Parathyroid adenoma (tissue), 2 donors: ENCODE measurements around the gene GRAMD1B.

Experiments used
- H2AFZ ChIP-seq: fragments of 300-600 bp; sonication (generic); one replicate; pipeline ENCODE4 v1.7.0; 2017; ENCODE audit warnings: antibody characterized with exemption, mild to moderate bottlenecking
- H3K27ac ChIP-seq: fragments of 300-600 bp; sonication (generic); one replicate; pipeline ENCODE4 v1.7.0; 2017
- H3K27me3 ChIP-seq: fragments of 300-600 bp; sonication (generic); one replicate; pipeline ENCODE4 v1.7.0; 2017; ENCODE audit warnings: low read length; ENCODE audit not compliant: control insufficient read depth, insufficient read depth
- H3K36me3 ChIP-seq: fragments of 300-600 bp; sonication (generic); one replicate; pipeline ENCODE4 v1.7.0; 2017; ENCODE audit warnings: low read length; ENCODE audit not compliant: control insufficient read depth, insufficient read depth
- H3K4me1 ChIP-seq: fragments of 300-600 bp; sonication (generic); one replicate; pipeline ENCODE4 v1.7.0; 2017; ENCODE audit warnings: control low read depth
- H3K4me2 ChIP-seq: fragments of 300-600 bp; sonication (generic); one replicate; pipeline ENCODE4 v1.7.0; 2017; ENCODE audit warnings: low read length
- H3K4me3 ChIP-seq: fragments of 300-600 bp; sonication (generic); one replicate; pipeline ENCODE4 v1.7.0; 2017; ENCODE audit warnings: low read depth, low read length
- H3K79me2 ChIP-seq: fragments of 300-600 bp; sonication (generic); one replicate; pipeline ENCODE4 v1.7.0; 2017; ENCODE audit warnings: control low read depth
- H3K9ac ChIP-seq: fragments of 300-600 bp; sonication (generic); one replicate; pipeline ENCODE4 v1.7.0; 2017; ENCODE audit warnings: mild to moderate bottlenecking
- H3K9me3 ChIP-seq: fragments of 300-600 bp; sonication (generic); one replicate; pipeline ENCODE4 v1.7.0; 2017; ENCODE audit warnings: low read length; ENCODE audit not compliant: control insufficient read depth
- TF ChIP-seq, protein P1 (sequence below): fragments of 300-600 bp; sonication (generic); IDR thresholded peaks from one replicate; pipeline ENCODE4 v1.7.0; 2017; ENCODE audit warnings: antibody characterized with exemption, mild to moderate bottlenecking
- donor health status: primary hyperparathyroidism.

The GRAMD1B gene

DNA sequence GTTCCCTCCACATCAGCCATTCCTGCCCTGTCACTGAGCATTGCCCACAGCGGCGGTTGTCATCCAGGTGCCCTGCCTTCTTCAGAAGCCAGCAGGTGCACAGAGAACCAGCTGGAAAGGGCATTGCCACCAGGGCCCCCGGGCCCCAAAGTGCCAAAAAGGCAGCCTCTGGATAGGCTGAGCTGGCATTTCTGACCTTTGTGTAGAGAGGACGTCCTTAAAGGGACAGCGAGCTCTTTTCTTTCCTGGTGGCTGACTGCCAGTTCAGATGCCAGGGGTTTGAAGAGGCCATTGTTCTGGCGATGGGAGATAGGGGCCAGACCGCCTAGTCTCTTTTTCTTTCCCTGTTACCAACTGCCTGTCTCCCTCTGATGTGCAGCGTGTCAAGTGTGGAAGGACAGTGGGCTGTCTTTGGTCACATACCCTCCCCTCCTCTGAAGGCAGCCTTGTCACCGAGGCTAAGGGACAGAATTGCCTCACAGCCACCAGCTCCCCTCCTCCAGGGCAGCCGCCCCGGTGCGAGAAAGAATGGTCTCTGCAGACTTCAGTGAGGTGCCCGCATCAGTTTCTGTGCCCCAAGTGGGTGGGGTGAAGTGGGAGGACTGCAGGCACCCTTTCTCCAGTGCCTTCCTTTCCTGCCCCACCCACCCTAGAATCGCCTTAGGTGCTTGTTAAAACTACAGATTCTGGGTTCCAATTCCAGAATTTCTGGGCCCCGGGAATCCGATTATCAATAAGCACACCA, 114.7 kb downstream of the GRAMD1B start:
- no peak overlapping the region for H3K27ac ChIP-seq
- no peaks in the 10 kb centered on the region for H3K79me2 ChIP-seq
- TF ChIP-seq, protein P1, sequence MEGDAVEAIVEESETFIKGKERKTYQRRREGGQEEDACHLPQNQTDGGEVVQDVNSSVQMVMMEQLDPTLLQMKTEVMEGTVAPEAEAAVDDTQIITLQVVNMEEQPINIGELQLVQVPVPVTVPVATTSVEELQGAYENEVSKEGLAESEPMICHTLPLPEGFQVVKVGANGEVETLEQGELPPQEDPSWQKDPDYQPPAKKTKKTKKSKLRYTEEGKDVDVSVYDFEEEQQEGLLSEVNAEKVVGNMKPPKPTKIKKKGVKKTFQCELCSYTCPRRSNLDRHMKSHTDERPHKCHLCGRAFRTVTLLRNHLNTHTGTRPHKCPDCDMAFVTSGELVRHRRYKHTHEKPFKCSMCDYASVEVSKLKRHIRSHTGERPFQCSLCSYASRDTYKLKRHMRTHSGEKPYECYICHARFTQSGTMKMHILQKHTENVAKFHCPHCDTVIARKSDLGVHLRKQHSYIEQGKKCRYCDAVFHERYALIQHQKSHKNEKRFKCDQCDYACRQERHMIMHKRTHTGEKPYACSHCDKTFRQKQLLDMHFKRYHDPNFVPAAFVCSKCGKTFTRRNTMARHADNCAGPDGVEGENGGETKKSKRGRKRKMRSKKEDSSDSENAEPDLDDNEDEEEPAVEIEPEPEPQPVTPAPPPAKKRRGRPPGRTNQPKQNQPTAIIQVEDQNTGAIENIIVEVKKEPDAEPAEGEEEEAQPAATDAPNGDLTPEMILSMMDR = no peak
- no peaks in the 10 kb centered on the region for H3K27me3 ChIP-seq
- H3K36me3 ChIP-seq = no peaks in the 10 kb centered on the region
- H3K4me1 ChIP-seq = no peaks in the 10 kb centered on the region
- no peak overlapping the region for H3K9ac ChIP-seq
- H3K9me3 ChIP-seq = no peaks in the 10 kb centered on the region
- H3K4me3 ChIP-seq = no peak overlapping the region
- no peak overlapping the region for H2AFZ ChIP-seq
- no peak overlapping the region for H3K4me2 ChIP-seq

DNA sequence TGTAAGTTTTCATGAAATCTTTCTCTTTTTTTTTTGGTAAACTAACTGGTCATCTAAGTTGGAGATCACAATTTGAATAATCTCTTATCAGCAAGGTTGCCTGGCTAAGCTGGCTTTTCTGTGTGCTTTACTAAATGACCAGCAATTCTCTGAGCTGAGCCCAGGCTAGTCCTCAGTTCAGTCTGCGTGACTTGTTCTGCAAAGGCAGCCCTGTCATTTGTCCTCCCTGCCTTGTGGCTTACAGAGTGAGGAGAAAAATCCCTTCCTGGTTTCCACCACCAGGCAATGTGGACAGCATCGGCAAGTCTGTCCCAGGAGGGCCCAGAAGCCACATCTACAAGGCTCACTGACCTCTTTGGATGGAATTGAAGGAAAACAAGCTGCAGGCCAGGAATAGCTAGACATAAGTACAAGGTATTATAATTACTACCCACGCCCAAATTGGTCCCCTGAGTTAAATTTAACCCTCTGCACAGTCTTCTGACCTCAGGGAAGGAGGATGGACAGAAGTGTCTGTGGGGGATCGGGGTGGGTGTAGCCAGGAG, 115.7 kb downstream of the GRAMD1B start:
- no peak overlapping the region for H2AFZ ChIP-seq
- H3K79me2 ChIP-seq = no peaks in the 10 kb centered on the region
- no peak overlapping the region for H3K27ac ChIP-seq
- no peaks in the 10 kb centered on the region for H3K36me3 ChIP-seq
- TF ChIP-seq, protein P1 = no peak
- no peaks in the 10 kb centered on the region for H3K9me3 ChIP-seq
- no peak overlapping the region for H3K4me3 ChIP-seq
- H3K4me1 ChIP-seq = no peaks in the 10 kb centered on the region
- no peaks in the 10 kb centered on the region for H3K27me3 ChIP-seq
- no peak overlapping the region for H3K4me2 ChIP-seq
- H3K9ac ChIP-seq = no peak overlapping the region

DNA sequence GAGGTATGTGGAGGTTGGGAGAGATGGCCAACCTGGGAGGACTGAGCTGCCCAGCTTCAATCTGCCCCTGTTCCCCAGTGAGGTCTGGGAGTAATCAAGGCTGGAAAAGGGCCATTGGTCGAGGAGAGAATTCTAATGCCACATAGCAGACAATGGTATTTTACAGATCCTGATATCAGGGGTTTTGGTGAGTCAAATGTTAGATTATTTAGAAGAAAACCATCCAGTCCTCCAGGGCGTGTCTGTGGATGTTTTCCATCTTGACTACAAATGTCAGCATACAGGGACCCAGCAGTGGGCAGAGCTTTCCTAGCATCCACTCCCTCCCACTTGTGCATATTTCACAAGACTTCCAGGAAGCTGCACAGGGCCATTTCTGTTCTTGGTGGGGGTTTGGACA, 116.4 kb downstream of the GRAMD1B start:
- Histone ChIP-seq H3K4me2 (no peak overlapping the region), H2AFZ (no peak overlapping the region), H3K79me2 (no peaks in the 10 kb centered on the region), H3K4me1 (no peaks in the 10 kb centered on the region), H3K9me3 (no peaks in the 10 kb centered on the region), H3K27ac (no peak overlapping the region), H3K36me3 (no peaks in the 10 kb centered on the region), H3K9ac (no peak overlapping the region), H3K27me3 (no peaks in the 10 kb centered on the region), H3K4me3 (no peak overlapping the region)
- TF ChIP-seq, protein P1 = no peak

DNA sequence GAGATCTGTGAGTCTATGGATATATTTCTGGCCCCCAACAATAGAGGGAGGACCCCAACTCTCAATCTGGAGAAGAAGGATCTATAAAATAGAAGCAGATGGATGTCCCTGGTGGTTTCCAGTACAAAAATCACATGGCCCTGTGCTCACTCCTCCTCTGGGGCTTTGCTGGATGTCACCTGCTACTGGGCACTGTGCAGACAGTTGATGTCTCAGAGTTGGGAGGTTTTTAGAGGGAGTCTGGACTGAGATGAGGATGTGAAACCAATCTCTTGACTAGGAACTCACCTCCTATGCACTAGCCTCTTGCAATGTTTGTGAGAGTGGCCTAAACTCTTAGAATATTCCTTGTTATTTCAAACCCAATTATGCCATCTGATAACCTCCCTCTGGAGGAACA, 117.1 kb downstream of the GRAMD1B start:
- Histone ChIP-seq H2AFZ (no peak overlapping the region), H3K27ac (no peak overlapping the region), H3K9me3 (no peaks in the 10 kb centered on the region), H3K36me3 (no peaks in the 10 kb centered on the region), H3K79me2 (no peaks in the 10 kb centered on the region), H3K27me3 (no peaks in the 10 kb centered on the region), H3K4me1 (no peaks in the 10 kb centered on the region), H3K4me3 (no peak overlapping the region), H3K9ac (no peak overlapping the region), H3K4me2 (no peak overlapping the region)
- TF ChIP-seq, protein P1 = no peak

DNA sequence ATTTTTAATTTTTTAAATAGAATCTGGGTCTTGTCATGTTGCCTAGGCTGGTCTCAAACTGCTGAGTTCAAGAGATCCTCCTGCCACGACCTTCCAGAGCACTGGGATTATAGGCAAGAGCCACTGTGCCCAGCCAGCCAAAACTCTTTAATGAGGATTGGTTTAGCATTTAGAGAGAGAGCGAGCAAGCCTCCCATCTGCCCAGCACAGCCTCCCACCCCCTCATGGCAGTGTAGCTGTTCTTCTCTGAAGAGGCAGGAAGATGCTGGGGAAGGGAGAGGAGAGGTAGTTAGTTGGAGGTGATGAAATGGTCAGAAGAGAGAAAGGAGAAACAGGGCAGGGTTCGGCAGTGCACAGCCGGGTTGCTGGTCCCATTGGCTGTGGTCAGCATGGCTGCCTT, 118.7 kb downstream of the GRAMD1B start:
- no peak overlapping the region for H3K27ac ChIP-seq

More for the DNA sequence above, 118.7 kb downstream of the GRAMD1B start:
- no peak overlapping the region for H2AFZ ChIP-seq
- no peaks in the 10 kb centered on the region for H3K4me1 ChIP-seq
- TF ChIP-seq, protein P1 = no peak
- H3K4me3 ChIP-seq = no peak overlapping the region
- no peaks in the 10 kb centered on the region for H3K36me3 ChIP-seq
- H3K9ac ChIP-seq = no peak overlapping the region
- no peaks in the 10 kb centered on the region for H3K27me3 ChIP-seq
- H3K79me2 ChIP-seq = no peaks in the 10 kb centered on the region
- no peaks in the 10 kb centered on the region for H3K9me3 ChIP-seq
- H3K4me2 ChIP-seq = no peak overlapping the region
